ENCODE data around the gene FBXO36.

FBXO36 gene

GRCh38 chr2:229882583-229882982 is 39.7 kb upstream of the FBXO36 start:
- no peak for DNase-seq (ENCODE audit: low read depth)
- TF ChIP-seq CTCF (IDR thresholded peaks at IDR 0.05; ENCODE audit: low read depth, low read length, missing control alignments) = no peak
- H3K4me3 ChIP-seq (ENCODE audit: low read depth, low read length) = no peak overlapping the region
- in situ Hi-C loops (cut with HindIII; ENCODE audit: low sequenced_read_pairs) = no loop called here

GRCh38 chr2:229884775-229885699 is 37.3 kb upstream of the FBXO36 start:
- H3K4me3 ChIP-seq (ENCODE audit: low read depth, low read length) = no peak overlapping the region
- TF ChIP-seq CTCF (IDR thresholded peaks at IDR 0.05; ENCODE audit: low read depth, low read length, missing control alignments) = no peak
- no peak for DNase-seq (ENCODE audit: low read depth)
- in situ Hi-C loops (cut with HindIII; ENCODE audit: low sequenced_read_pairs) = no loop called here

- in situ Hi-C loops (cut with HindIII; ENCODE audit: low sequenced_read_pairs) = no loop called here
- DNase-seq (ENCODE audit: low read depth) = no peak
- TF ChIP-seq CTCF (IDR thresholded peaks at IDR 0.05; ENCODE audit: low read depth, low read length, missing control alignments) = no peak
- no peak overlapping the region for H3K4me3 ChIP-seq (ENCODE audit: low read depth, low read length)
Measured at GRCh38 chr2:229887441-229887840, 34.9 kb upstream of the FBXO36 start.

- TF ChIP-seq CTCF (IDR thresholded peaks at IDR 0.05; ENCODE audit: low read depth, low read length, missing control alignments) = no peak
- in situ Hi-C loops (cut with HindIII; ENCODE audit: low sequenced_read_pairs) = no loop called here
- H3K4me3 ChIP-seq (ENCODE audit: low read depth, low read length) = no peak overlapping the region
- no peak for DNase-seq (ENCODE audit: low read depth)
Measured at GRCh38 chr2:229888031-229888430, 34.3 kb upstream of the FBXO36 start.

- no peak for DNase-seq (ENCODE audit: low read depth)
- no peak for TF ChIP-seq CTCF (IDR thresholded peaks at IDR 0.05; ENCODE audit: low read depth, low read length, missing control alignments)
- in situ Hi-C loops (cut with HindIII; ENCODE audit: low sequenced_read_pairs) = no loop called here
- no peak overlapping the region for H3K4me3 ChIP-seq (ENCODE audit: low read depth, low read length)
Measured at GRCh38 chr2:229889023-229889422, 33.3 kb upstream of the FBXO36 start.

GRCh38 chr2:229896857-229897256 is 25.4 kb upstream of the FBXO36 start:
- in situ Hi-C loops (cut with HindIII; ENCODE audit: low sequenced_read_pairs) = no loop called here

More at GRCh38 chr2:229896857-229897256, 25.4 kb upstream of the FBXO36 start:
- no peak for TF ChIP-seq CTCF (IDR thresholded peaks at IDR 0.05; ENCODE audit: low read depth, low read length, missing control alignments)
- H3K4me3 ChIP-seq (ENCODE audit: low read depth, low read length) = no peak overlapping the region
- no peak for DNase-seq (ENCODE audit: low read depth)
